Measurements from ENCODE around the gene NRSN1. TPM values are rescaled to one million over a fixed set of nuclear protein-coding genes. Genes with fewer than 3 reads are reported as not detected.

Gene NRSN1
- total and polyA plus RNA-seq, 2 experiments from 2014 or later = 0.68 to 1.5 TPM

Small RNA genes within 50 kb of the gene (small RNA-seq; reads per million reads assigned to genes)
- gene RF00218 (ENCODE audit: low replicate concordance) = 0.15 reads per million

Other genes starting within 250 kb of the NRSN1 start
- gene DCDC2, start 231.8 kb downstream of the NRSN1 start, total RNA-seq (2014; rRNA removed; shearing (Covaris generic)) = 0.50 and 0.59 TPM in 2 replicates
- 0.12 and 0.79 TPM in 2 replicates for gene DCDC2, start 231.8 kb downstream of the NRSN1 start, polyA plus RNA-seq (2016; fragmentation: Nextera tagmentation; extraction: Ambion mirVana)